ENCODE data around the gene SLIT3.

The SLIT3 gene

DNA sequence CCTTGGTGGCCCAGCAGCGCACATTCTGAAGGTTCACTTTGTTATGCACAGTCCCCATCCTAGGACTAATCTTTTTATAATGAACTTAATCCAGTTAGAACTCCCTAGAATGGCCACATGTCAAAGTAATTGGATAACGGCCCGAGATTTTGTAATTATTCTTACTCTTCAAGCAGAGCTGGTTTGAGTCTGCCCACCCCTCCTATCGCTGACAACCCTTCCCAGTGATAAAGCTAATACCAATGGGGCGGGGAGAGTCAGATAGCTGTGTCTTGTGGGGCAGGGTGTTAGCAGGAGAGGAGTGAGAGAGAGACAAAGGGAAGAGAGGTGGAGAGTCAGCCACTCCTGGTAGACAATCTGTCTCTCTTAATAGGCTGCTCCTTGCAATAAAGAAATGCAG is 356.9 kb downstream of the SLIT3 start:
- DNase-seq = peak; percentile 45

DNA sequence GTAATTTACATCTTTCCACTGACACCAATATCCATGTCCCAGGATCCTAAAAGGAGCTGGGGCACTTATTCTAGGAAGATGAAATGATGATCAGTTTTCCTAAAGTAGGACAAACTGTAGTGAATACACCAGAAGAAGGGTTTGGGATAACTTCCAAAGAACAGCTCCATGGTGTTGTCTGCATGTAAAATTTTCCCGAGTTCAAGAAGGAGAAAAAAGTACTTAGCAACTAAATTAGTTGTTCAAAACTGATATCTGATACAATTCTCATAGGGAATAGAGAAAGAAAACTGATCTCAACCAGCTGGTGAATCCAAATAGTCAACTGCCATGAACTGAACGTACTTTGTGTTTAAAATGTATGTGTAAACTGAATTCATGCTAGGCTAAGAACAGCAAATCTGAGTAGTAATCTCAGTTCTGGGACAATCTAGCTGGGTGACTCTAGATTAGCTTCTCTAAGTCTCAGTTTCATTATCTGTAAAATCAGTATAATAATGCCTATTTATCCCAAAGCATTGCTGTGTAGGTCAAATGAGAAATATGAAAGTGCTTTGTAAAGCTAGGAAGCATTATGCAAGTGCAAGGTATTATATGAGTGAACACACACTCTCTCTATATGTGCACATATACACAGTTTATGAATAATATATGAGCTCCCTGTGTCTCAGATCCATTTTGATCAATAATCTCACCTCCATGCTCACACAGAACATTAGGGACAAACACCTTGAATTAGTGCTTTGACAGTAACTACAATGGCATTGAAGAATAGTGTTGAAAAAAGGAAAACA is 357.7 kb downstream of the SLIT3 start:
- no peak for DNase-seq

- no peak for DNase-seq
Measured at GRCh38 chr5:168941901-168942300, 359.0 kb downstream of the SLIT3 start.

GRCh38 chr5:168940712-168941111 is 360.2 kb downstream of the SLIT3 start:
- DNase-seq = no peak

DNA sequence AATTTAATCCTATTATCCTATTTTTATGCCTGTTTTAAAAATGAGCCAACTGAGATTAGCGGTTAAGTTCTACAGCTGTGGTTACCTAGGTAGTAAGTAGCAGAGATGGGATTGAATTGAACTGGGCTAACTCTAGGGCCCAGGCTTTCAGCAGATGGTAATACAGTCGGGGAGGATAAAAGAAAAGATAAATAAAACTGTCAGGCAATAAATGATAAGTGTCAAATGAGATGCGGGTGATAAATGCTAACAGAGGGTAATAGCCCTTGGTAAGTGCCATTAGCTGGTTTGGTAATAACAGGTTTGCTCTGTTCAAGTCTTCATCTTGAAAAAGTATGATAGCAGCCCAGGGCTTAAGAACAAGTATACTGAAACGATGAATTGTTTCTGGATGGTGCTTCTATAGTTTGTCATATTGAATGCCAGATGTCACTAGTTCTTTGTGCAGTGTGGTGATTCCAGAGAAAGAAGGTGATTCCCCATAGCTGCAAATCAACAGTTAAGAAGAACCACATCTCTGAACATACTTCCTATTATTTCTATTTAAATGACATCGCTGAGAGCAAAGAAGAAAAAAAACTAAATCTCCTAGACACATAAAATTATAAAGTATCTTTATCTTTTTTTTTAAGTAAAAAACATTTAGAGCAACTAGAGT is 360.9 kb downstream of the SLIT3 start:
- DNase-seq = peak; percentile 90

DNA sequence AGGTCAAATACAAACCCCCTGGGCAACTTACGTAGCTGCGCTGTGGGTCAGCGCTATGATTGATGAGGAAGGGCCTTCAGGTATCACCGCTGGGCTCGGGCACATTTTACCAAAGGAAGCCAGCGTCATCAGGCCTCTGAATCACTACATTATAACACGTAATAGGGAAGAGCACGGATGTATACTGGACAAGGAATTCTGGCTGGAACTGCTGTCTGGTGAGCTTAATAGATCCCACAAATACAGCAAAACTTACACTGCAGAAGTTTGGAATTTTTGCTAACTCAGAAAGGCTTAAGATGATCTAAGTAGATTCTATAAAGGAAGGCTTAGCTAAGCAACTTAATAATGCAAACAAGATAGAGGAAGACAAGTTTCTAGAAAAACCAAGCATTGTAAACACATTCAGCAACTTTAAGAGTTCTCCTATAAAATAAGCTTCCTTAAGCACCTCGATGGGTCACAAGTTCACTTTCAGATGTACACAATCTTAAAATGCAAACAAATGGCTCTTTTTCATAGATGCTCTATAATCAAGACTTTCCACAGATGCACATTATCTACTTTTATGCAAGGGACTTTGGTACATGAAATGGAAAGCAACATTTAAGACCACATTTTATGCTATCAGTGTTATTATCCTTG is 361.7 kb downstream of the SLIT3 start:
- DNase-seq = no peak

DNA sequence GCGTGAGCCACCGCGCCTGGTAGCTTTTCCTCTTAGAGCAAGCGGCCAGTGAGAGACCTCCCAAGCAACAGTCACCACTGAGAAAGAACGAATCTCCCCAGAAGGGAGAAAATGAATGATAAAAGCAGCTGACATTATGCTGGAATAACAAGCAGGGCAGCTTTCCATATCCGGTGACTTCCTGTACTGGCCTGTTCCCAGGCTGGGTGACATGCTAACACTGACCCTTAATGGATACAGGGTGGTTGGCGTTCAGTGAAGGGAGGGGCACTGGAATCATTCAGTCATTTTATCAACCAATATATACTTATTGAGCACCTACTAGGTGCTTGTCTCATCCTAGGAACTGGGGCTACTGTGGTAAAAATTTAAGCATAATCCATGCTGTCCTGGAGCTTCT is 364.4 kb downstream of the SLIT3 start:
- DNase-seq = no peak

- DNase-seq = no peak
Measured at GRCh38 chr5:168935183-168935582, 365.8 kb downstream of the SLIT3 start.

GRCh38 chr5:168934169-168934568 is 366.8 kb downstream of the SLIT3 start:
- DNase-seq = no peak

GRCh38 chr5:168932400-168933189 is 368.3 kb downstream of the SLIT3 start:
- no peak for DNase-seq

GRCh38 chr5:168931638-168932345 is 369.1 kb downstream of the SLIT3 start:
- no peak for DNase-seq

GRCh38 chr5:168929656-168930055 is 371.3 kb downstream of the SLIT3 start:
- DNase-seq = no peak

DNA sequence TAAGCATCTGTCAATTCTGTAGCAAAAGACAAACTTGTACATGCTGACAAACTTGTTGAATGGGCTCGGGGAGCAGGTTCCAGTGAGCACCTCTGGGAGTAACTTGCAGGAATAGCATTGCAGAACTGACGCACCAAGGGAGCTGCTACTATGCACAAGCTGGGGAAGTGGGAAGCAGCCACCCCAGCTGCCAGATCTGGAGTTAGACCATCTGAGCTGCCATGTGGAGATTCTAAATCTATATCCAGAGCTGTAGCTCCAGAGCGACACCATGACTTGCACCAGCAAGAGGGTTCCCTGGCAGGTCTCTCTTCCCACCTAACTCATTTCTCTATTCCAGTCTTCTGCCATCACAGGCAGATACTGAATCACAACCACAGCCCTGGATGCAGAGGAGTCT is 375.8 kb downstream of the SLIT3 start:
- no peak for DNase-seq

- DNase-seq = no peak
Measured at GRCh38 chr5:168921147-168921866, 379.6 kb downstream of the SLIT3 start.

DNA sequence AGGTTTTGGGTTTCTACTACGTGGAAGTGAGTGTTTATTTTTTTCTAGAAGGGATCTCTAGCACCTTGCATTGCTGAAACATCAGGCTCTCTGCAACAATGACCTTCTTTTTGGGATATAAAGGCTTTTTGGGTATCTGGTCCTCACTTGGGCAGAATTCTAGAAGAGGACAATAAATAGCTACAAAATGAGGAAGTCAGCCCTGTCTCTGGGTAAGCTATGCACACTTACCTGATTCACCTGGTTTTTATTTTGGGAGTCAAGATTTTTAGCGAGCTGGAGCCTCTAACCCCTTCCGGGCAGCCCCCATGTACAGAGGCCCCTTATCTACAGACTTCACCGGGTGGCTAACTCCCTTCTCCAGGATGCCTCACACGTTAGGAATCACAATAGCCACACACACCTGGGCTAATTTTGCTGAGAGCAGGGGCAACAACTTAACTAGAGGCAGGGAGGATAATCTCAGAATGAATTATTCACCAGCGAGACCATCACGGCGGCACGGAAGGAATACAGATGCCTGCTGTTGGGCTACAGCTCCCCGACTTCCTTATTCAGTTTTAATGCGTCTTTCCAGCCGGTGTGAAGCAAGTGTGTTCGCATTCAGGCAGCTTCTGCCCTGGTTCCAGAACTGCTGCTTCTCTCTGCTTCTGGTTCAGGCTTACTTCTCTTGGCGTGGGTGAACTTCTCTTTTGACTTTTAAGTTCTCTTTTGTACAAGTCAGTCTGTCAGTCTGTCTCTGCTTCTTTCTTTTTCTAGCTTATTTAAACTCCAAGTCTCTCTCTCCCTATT is 380.7 kb downstream of the SLIT3 start:
- no peak for DNase-seq

DNA sequence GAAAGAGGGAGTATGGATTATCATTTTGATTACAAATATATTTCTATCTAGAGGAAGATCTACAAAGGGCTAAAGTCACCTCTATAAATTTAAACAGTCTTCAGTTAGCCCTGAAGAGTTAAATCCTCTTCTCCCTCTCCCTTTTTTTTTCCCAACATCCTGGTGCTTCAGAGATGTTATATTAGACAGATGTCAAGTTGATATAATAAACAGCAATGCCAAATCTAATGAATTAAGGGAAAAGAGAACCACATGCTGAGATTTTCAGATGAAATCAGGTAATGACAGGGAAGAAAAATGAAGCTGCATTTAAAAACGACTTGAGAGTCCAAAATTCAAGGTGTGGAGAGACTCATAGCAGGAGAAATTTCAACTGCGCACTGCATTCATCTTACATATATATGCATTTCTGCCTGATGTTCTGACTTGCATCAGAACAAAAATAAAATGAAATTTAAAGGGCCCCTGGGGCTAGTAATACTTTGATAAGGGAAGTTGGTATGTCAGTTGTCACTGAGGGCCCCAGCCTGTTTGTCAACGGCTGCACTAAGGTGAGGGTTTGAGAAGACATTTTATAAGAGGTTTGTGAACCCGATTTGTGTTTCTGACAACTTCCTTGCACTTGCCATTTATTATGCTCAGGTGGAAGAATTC is 382.9 kb downstream of the SLIT3 start:
- no peak for DNase-seq

GRCh38 chr5:168916852-168917251 is 384.1 kb downstream of the SLIT3 start:
- no peak for DNase-seq

- DNase-seq = no peak
Measured at GRCh38 chr5:168916266-168916665, 384.7 kb downstream of the SLIT3 start.

- DNase-seq = no peak
Measured at GRCh38 chr5:168914491-168914890, 386.4 kb downstream of the SLIT3 start.

DNA sequence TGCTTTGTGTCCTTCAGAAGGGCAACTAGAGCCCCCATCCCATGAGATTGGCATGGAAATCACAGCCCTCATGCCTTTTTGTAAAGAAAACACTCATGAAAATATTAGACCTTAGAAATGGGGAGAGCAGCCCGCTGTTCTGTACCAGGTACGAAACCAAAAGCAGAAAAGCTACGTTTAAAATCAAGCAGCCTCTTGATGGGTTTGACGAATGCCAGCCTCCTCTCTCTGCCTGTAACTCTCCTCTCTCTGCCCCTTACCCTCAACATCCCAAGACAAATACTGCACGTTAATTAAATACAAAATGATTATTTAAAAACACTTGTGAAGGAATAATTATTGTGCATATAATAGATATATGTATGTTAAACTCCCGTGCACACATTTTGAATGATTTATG is 390.1 kb downstream of the SLIT3 start:
- no peak for DNase-seq

- no peak for DNase-seq
Measured at GRCh38 chr5:168908207-168908606, 392.7 kb downstream of the SLIT3 start.
